GM06990 (cell line): Measurements from ENCODE around the gene PTPRT.

Experiments used
- DNase-seq: peaks from one replicate; pipeline ENCODE4 v3.0.0-alpha.2; 2011; ENCODE audit not compliant: insufficient read length; ENCODE audit errors: extremely low read depth
- H3K27me3 ChIP-seq: replicated peaks from 2 replicates; pipeline ENCODE4 v1.6.0; 2011; ENCODE audit warnings: low read length; ENCODE audit not compliant: control insufficient read depth, insufficient read depth
- H3K36me3 ChIP-seq: 2 replicates; pipeline ENCODE4 v1.5.1; 2011; ENCODE audit warnings: low read length; ENCODE audit not compliant: control insufficient read depth, insufficient read depth
- H3K4me3 ChIP-seq: replicated peaks from 2 replicates; pipeline ENCODE4 v1.5.1; 2011; ENCODE audit warnings: low read depth, mild to moderate bottlenecking, control low read depth, low read length
- CTCF ChIP-seq: IDR thresholded peaks from 2 replicates; pipeline ENCODE4 v1.5.1; 2011; ENCODE audit warnings: low read length, control low read depth, mild to moderate bottlenecking, inconsistent platforms; ENCODE audit not compliant: insufficient read depth, poor library complexity, severe bottlenecking

Gene PTPRT

GRCh38 chr20:42795111-42795695, 394.5 kb downstream of the PTPRT start:
- Histone ChIP-seq H3K36me3 (no peaks in the 10 kb centered on the region), H3K4me3 (no peak overlapping the region), H3K27me3 (no peaks in the 10 kb centered on the region; the same call in 1 of the 2 replicates)
- DNase-seq = no peak
- TF ChIP-seq CTCF = no peak

- no peaks in the 10 kb centered on the region; the same call in 1 of the 2 replicates for H3K27me3 ChIP-seq
- no peak overlapping the region for H3K4me3 ChIP-seq
- DNase-seq = no peak
- no peaks in the 10 kb centered on the region for H3K36me3 ChIP-seq
- TF ChIP-seq CTCF = no peak
These were observed 397.7 kb downstream of the PTPRT start for GRCh38 chr20:42792052-42792451.

GRCh38 chr20:42790111-42790510, 399.6 kb downstream of the PTPRT start:
- TF ChIP-seq CTCF = no peak
- H3K4me3 ChIP-seq = no peak overlapping the region
- no peak for DNase-seq
- H3K36me3 ChIP-seq = no peaks in the 10 kb centered on the region
- no peaks in the 10 kb centered on the region; the same call in 1 of the 2 replicates for H3K27me3 ChIP-seq

- Histone ChIP-seq H3K4me3 (no peak overlapping the region), H3K27me3 (no peaks in the 10 kb centered on the region), H3K36me3 (no peaks in the 10 kb centered on the region)
- no peak for DNase-seq
- no peak for TF ChIP-seq CTCF
These were observed 401.0 kb downstream of the PTPRT start for GRCh38 chr20:42788707-42789106.

GRCh38 chr20:42785041-42785440, 404.7 kb downstream of the PTPRT start:
- H3K36me3 ChIP-seq = no peaks in the 10 kb centered on the region
- no peaks in the 10 kb centered on the region for H3K27me3 ChIP-seq
- no peak for DNase-seq
- no peak for TF ChIP-seq CTCF
- no peak overlapping the region for H3K4me3 ChIP-seq

- H3K36me3 ChIP-seq = no peaks in the 10 kb centered on the region
- TF ChIP-seq CTCF = no peak
- no peak overlapping the region for H3K4me3 ChIP-seq
- DNase-seq = no peak
- H3K27me3 ChIP-seq = no peaks in the 10 kb centered on the region
These were observed 410.5 kb downstream of the PTPRT start for GRCh38 chr20:42779216-42779615.
